Fibroblast of mammary gland (primary cell): ENCODE results near the gene ITFG1.
"Not testable (repeated sequence)": the region's sequence is repeated elsewhere in the genome, so short reads cannot be mapped to it uniquely, and the experiment has no call there.

Source experiments
- DNase-seq: peaks from one replicate; pipeline ENCODE4 v3.0.0-alpha.2; 2010; ENCODE audit warnings: low read depth
- H3K4me3 ChIP-seq: 2 replicates; pipeline ENCODE4 v1.5.1; 2011; ENCODE audit warnings: low read depth, mild to moderate bottlenecking, low read length, moderate library complexity; ENCODE audit not compliant: control insufficient read depth
- TF ChIP-seq, protein P1 (sequence below): conservative IDR thresholded peaks from 2 replicates; pipeline ENCODE4 v1.5.1; 2011; ENCODE audit warnings: low read depth, low read length, inconsistent platforms; ENCODE audit not compliant: control insufficient read depth, insufficient read depth

Gene ITFG1

DNA sequence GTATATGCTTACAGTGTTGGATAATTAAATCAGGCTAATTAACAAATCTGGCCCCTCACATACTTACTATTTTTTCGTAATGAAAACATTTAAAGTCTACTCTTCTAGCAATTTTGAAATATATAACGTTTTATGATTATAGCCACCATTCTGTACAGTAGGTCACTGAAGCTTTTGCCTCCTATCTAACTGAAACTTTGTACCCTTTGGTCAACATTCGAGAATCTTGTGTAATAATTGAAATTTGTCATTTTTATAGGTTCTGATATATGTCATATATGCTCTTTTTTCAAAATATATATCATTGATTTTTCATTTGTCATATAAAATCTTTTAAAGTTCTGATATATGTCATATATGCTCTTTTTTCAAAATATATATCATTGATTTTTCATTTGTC, 12.9 kb upstream of the ITFG1 start:
- TF ChIP-seq, protein P1, sequence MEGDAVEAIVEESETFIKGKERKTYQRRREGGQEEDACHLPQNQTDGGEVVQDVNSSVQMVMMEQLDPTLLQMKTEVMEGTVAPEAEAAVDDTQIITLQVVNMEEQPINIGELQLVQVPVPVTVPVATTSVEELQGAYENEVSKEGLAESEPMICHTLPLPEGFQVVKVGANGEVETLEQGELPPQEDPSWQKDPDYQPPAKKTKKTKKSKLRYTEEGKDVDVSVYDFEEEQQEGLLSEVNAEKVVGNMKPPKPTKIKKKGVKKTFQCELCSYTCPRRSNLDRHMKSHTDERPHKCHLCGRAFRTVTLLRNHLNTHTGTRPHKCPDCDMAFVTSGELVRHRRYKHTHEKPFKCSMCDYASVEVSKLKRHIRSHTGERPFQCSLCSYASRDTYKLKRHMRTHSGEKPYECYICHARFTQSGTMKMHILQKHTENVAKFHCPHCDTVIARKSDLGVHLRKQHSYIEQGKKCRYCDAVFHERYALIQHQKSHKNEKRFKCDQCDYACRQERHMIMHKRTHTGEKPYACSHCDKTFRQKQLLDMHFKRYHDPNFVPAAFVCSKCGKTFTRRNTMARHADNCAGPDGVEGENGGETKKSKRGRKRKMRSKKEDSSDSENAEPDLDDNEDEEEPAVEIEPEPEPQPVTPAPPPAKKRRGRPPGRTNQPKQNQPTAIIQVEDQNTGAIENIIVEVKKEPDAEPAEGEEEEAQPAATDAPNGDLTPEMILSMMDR, result no peak
- DNase-seq, result no peak
- H3K4me3 ChIP-seq, result no peak overlapping the region

DNA sequence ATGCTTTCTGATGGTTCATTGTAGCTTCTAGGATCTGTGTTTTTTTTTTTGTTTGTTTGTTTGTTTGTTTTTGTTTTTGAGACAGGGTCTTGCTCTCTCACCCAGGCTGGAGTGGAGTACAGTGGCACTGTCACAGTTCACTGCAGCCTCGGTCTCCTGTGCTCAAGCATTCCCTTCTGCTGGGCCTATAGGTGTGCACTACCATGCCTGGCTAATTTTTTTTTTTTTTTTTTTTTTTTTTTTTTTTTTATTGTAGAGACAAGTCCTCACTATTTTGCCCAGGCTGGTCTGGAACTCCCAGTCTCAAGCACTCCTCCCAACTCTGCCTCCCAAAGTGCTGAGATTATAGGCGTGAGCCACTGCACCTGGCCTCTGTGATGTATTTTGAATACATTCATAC, 12.1 kb upstream of the ITFG1 start:
- H3K4me3 ChIP-seq, DNase-seq: not testable (repeated sequence)

DNA sequence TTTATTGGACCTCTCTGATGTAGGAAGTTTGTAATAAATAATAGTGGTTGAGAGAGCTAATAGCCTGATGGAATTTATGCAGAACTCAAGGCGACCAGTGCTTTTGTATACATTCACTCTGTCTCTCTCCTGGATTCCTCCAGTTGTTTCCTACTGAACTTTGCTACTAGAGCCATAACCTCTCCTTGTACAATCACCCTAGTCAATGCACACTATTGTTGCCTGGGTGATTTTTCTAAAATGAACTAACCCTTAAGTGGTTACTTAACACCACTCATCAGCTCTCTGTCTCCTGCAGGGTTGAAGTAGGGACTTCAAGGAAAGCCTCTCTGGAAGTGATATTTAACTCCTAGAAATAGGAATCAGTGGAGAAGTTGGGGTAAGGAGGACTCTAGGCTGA, 9.9 kb upstream of the ITFG1 start:
- TF ChIP-seq, protein P1, result no peak
- no peak overlapping the region for H3K4me3 ChIP-seq
- no peak for DNase-seq

DNA sequence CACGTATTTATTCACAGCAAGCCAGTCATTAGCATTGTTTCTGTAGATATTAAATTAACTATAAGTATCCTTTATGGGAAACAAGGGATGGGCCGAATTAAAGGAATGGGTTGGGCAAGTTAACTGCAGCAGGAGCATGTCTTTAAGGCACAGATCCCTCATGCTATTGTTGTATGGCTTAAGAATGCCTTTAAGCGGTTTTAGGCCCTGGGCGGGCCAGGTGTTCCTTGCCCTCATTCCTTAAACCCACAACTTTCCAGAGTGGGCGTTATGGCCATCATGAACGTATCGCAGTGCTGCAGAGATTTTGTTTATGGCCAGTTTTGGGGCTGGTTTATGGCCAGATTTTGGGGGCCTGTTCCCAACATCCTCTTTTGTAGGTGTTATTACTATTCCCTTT, 9.3 kb upstream of the ITFG1 start:
- H3K4me3 ChIP-seq, result no peak overlapping the region
- TF ChIP-seq, protein P1, result no peak
- DNase-seq, result no peak

DNA sequence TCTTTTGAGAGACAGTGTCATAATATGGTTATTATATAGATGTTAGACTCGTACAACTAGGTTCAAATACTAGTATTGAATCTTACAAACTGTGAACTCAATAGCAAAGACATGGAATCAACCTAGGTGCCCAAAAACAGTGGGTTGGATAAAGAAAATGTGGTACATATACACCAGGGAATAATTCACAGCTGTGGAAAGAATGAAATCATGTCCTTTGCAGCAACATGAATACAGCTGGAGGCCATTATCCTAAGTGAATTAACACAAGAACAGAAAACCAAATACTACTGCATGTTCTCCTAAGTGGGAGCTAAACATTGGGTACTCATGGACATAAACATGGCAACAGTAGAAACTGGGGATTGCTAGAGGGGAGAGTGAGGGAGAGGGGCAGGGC, 8.4 kb upstream of the ITFG1 start:
- DNase-seq, result no peak
- no peak overlapping the region for H3K4me3 ChIP-seq
- TF ChIP-seq, protein P1, result no peak

DNA sequence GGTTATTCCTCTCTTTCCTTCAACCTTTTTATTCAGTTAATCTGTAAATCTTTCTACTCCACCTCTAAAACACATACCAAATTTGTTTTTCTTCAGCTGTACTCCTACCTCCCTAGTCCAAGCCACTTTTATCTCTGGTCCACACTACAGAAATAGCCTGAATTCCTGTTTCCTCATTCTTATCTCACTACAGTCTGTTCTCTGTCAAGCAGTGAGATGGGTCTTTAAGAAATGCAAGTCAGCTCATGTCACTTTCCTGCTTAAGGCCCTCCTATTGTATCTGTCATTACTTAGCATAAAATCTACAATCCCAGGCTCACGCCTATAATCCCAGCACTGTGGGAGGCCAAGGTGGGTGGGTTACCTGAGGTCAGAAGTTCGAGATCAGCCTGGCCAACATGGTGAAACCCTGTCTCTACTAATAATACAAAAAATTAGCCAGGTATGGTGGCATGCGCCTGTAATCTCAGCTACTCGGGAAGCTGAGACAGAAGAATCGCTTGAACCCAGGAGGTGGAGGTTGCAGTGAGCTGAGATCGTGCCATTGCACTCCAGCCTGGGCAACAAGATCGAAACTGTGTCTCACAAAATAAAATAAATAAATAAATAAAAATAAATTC, 7.3 kb upstream of the ITFG1 start:
- not testable (repeated sequence) for H3K4me3 ChIP-seq, DNase-seq

DNA sequence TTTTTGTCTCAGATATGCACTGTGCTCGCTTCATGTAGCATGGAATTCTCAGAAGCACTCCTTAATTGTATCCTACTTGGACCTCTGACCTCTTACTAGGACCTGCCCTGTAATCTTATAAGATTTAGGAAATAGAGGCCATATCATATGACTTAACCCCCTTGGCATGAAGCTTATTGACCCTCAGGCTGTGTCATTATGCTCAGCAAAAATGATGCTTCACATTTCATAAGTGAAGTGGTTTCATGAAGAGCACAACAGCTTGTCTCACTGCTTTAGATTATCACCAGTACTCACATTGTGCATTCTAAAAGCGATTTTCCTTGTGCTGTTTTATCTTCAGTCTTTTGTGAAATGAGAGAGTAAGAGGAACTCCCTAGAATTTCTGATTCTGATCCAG, 6.6 kb upstream of the ITFG1 start:
- H3K4me3 ChIP-seq, result no peak overlapping the region
- TF ChIP-seq, protein P1, result no peak
- DNase-seq, result no peak

DNA sequence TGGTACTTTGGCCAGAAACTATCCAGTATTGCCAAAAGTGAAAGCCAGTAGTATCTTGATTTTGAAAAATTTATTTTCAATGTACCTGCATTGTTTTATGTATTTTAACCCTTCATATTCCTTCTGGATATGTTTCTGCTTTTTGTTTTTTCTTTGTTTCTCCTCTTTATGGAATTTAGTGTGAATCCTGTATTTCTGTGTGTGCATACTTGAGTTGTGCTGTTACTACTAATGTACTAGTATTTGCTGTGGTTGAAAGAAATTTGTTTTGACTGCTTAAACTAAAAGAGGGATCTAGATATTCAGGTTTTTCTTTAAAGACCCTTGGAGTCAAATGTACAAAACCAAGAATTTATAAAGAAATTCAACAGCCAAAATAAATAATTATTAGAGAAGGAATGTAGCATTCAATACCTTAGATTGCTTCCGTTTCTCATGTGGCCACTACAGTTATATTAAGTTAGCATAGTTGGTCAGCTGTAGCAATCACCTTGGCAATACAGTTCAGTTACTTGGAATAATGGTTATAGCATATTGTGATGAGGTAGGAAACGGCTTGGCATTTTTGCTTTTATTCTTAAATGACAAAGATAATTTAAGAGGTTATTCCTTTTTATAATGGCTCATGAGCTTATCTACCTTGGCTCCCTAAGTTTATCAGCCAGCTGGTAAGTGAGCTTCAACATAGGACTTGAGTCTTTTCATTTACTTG, 5.2 kb upstream of the ITFG1 start:
- DNase-seq, result no peak
- no peak overlapping the region for H3K4me3 ChIP-seq
- TF ChIP-seq, protein P1, result no peak
